A673 (cell line): ENCODE data around the gene RGS6. TPM values are rescaled to one million over a fixed set of nuclear protein-coding genes. Genes with fewer than 3 reads are reported as not detected.

Experiments
- BruUV-seq: library from RNA; stranded (reverse); fragments of 400-500 nt; replicated peaks from 2 replicates; lab custom pipeline; 2021; lab: Mats Ljungman, UMichigan
- CTCF ChIA-PET: fragments of 300-600 bp; sonication (Branson Sonifier 250); formaldehyde crosslinking; loops from one replicate; lab custom pipeline; 2022; ENCODE audit warnings: antibody characterized with exemption; lab: Charles Lee
- POLR2A ChIA-PET: fragments of 300-600 bp; sonication (Branson Sonifier 250); formaldehyde crosslinking; loops from one replicate; lab custom pipeline; 2022; ENCODE audit warnings: antibody characterized with exemption; ENCODE audit not compliant: low non-redundant PET; lab: Charles Lee
- DNase-seq: peaks from one replicate; pipeline ENCODE4 v3.0.0-alpha.2; 2015; ENCODE audit warnings: low spot score
- H3K27ac ChIP-seq: fragments of 200-600 bp; sonication (generic); 2 replicates; pipeline ENCODE4 v1.5.1; 2016; ENCODE audit warnings: mixed run types, low read depth, mild to moderate bottlenecking, mixed read lengths, antibody characterized with exemption, low read length; ENCODE audit not compliant: poor library complexity, severe bottlenecking
- H3K27me3 ChIP-seq: fragments of 200-600 bp; sonication (generic); replicated peaks from 2 replicates; pipeline ENCODE4 v1.6.1; 2017; ENCODE audit warnings: mixed run types, low read depth, mild to moderate bottlenecking, mixed read lengths, antibody characterized with exemption, low read length; ENCODE audit not compliant: insufficient read depth, poor library complexity
- H3K36me3 ChIP-seq: fragments of 200-600 bp; sonication (generic); 2 replicates; pipeline ENCODE4 v1.6.1; 2016; ENCODE audit warnings: mixed run types, mild to moderate bottlenecking, mixed read lengths, antibody characterized with exemption, low read length; ENCODE audit not compliant: insufficient read depth, poor library complexity, severe bottlenecking
- H3K4me1 ChIP-seq: fragments of 200-600 bp; sonication (generic); 2 replicates; pipeline ENCODE4 v1.6.1; 2017; ENCODE audit warnings: mixed run types, mild to moderate bottlenecking, mixed read lengths, antibody characterized with exemption, low read length; ENCODE audit not compliant: insufficient read depth, poor library complexity, severe bottlenecking
- H3K4me3 ChIP-seq: fragments of 200-600 bp; sonication (generic); 2 replicates; pipeline ENCODE4 v1.5.1; 2016; ENCODE audit warnings: low read depth, mixed run types, mild to moderate bottlenecking, mixed read lengths, low read length; ENCODE audit not compliant: poor library complexity, severe bottlenecking
- H3K9me3 ChIP-seq: fragments of 200-600 bp; sonication (generic); 2 replicates; pipeline ENCODE4 v1.6.1; 2016; ENCODE audit warnings: mixed run types, low read depth, mild to moderate bottlenecking, mixed read lengths, antibody characterized with exemption, low read length; ENCODE audit not compliant: poor library complexity, severe bottlenecking
- EZH2 ChIP-seq: fragments of 200-600 bp; sonication (generic); IDR thresholded peaks from 2 replicates; pipeline ENCODE4 v1.6.1; 2017; ENCODE audit warnings: borderline replicate concordance, low read depth, mild to moderate bottlenecking, mixed read lengths, antibody characterized with exemption, low read length; ENCODE audit not compliant: poor library complexity, severe bottlenecking
- intact Hi-C: fragments of 100-400 bp; cut with micrococcal nuclease; formaldehyde crosslinking; loops from one replicate; pipeline ENCODE4 v1.10.0; 2022; ENCODE audit not compliant: unreplicated experiment
- total RNA-seq: library from RNA; stranded (reverse); gene quantifications from 2 replicates; pipeline ENCODE4 v1.2.3, GENCODE V29; 2021
- TF ChIP-seq, protein P1 (sequence below): fragments of 300-800, 200-600 bp; sonication (generic); conservative IDR thresholded peaks from 2 replicates; pipeline ENCODE4 v1.5.1; 2017; ENCODE audit warnings: low read depth, mild to moderate bottlenecking, antibody characterized with exemption, low read length, moderate library complexity, mixed read lengths

The RGS6 gene
- total RNA-seq, 1 experiment from 2014 or later: not detected

DNA sequence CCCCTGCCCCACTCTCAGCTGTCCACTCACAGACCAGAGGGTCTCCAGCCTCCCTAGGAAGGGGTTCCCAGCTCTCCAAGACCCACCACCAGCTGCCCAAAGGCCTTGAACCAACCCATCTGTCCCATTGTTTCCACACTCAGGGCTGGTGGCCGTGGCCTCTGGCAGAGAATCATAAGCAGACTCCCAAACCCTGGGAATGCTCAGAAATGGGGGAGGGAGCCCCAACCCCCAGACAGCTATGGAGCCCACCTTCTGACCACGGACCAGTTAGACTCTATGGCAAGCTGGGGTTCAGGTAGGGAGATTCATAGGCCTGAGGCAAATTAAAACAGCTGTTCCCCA, 681.7 kb downstream of the RGS6 start:
- TF ChIP-seq, protein P1, sequence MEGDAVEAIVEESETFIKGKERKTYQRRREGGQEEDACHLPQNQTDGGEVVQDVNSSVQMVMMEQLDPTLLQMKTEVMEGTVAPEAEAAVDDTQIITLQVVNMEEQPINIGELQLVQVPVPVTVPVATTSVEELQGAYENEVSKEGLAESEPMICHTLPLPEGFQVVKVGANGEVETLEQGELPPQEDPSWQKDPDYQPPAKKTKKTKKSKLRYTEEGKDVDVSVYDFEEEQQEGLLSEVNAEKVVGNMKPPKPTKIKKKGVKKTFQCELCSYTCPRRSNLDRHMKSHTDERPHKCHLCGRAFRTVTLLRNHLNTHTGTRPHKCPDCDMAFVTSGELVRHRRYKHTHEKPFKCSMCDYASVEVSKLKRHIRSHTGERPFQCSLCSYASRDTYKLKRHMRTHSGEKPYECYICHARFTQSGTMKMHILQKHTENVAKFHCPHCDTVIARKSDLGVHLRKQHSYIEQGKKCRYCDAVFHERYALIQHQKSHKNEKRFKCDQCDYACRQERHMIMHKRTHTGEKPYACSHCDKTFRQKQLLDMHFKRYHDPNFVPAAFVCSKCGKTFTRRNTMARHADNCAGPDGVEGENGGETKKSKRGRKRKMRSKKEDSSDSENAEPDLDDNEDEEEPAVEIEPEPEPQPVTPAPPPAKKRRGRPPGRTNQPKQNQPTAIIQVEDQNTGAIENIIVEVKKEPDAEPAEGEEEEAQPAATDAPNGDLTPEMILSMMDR: no peak
- no peak for TF ChIP-seq EZH2
- CTCF ChIA-PET: no interaction called here
- Histone ChIP-seq H3K4me1 (no peaks in the 10 kb centered on the region), H3K27ac (no peak overlapping the region), H3K27me3 (no peaks in the 10 kb centered on the region), H3K36me3 (no peaks in the 10 kb centered on the region), H3K9me3 (no peaks in the 10 kb centered on the region), H3K4me3 (no peak overlapping the region)
- no TSS peak for BruUV-seq
- intact Hi-C loops: no loop called here
- POLR2A ChIA-PET: no interaction called here
- no peak for DNase-seq

- no peak for DNase-seq
- H3K4me1 ChIP-seq: no peaks in the 10 kb centered on the region
- no peak overlapping the region for H3K27ac ChIP-seq
- H3K27me3 ChIP-seq: no peaks in the 10 kb centered on the region
- H3K9me3 ChIP-seq: no peaks in the 10 kb centered on the region
- TF ChIP-seq, protein P1: no peak
- no peak for TF ChIP-seq EZH2
- intact Hi-C loops: no loop called here
- no peak overlapping the region for H3K4me3 ChIP-seq
- ChIA-PET POLR2A (no interaction called here), CTCF (no interaction called here)
- no peaks in the 10 kb centered on the region for H3K36me3 ChIP-seq
- no TSS peak for BruUV-seq
These were observed 682.1 kb downstream of the RGS6 start for GRCh38 chr14:72614365-72614764.

DNA sequence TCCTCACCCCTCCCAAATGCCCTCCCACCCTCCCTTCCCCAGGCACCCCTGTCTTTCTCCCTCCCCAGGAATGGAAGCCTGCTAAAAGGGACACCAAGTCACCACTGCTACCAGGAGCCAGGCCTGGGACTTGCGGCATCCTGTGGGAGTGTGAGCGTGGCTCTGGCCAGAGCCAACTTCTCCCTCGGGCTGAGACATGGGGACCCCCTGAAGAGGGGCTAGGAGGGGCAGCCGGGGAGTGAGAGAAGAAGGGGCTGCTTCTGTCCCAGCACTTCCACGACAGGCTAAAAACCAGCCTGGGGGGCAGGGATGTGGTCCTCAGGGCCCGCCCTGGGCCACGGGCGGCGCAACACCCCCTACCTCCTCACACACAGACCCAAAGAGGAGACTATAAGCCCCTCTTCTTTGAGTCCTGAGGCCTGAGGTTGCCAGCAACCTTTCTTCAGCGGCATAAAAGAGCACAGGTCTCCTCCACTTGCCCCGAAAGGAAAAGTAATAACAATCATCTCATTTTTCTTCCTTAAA, 682.7 kb downstream of the RGS6 start:
- no peak for DNase-seq
- Histone ChIP-seq H3K4me1 (no peaks in the 10 kb centered on the region), H3K27me3 (no peaks in the 10 kb centered on the region), H3K4me3 (no peak overlapping the region), H3K27ac (no peak overlapping the region), H3K9me3 (no peaks in the 10 kb centered on the region), H3K36me3 (no peaks in the 10 kb centered on the region)
- ChIA-PET POLR2A (no interaction called here), CTCF (no interaction called here)
- intact Hi-C loops: no loop called here
- TF ChIP-seq, protein P1: no peak
- BruUV-seq: no TSS peak
